GM12878 (cell line): Measurements from ENCODE around the gene MFSD6. TPM values are rescaled to one million over a fixed set of nuclear protein-coding genes. Genes with fewer than 3 reads are reported as not detected.

ENCODE experiments used
- ATAC-seq: fragments of 200-7000 bp; cut with Tn5 transposase; 3 replicates; pipeline ENCODE4 v1.9.1; 2020; ENCODE audit warnings: mild to moderate bottlenecking, moderate library complexity
- BruUV-seq: library from RNA; stranded (reverse); fragments of 400-500 nt; replicated peaks from 2 replicates; lab custom pipeline; 2021; lab: Mats Ljungman, UMichigan
- CTCF ChIA-PET: fragments of 300-600 bp; sonication (Branson Sonifier 250); formaldehyde crosslinking; extraction: SDS; loops from one replicate; lab custom pipeline; 2021; ENCODE audit warnings: inconsistent platforms; lab: Yijun Ruan, JAX
- POLR2A ChIA-PET: fragments of 350-600 bp; formaldehyde crosslinking; extraction: SDS; loops from one replicate; lab custom pipeline; 2021; ENCODE audit warnings: inconsistent platforms; lab: Charles Lee
- RAD21 ChIA-PET: fragments of 300-600 bp; sonication (Branson Sonifier 250); formaldehyde crosslinking; loops from one replicate; lab custom pipeline; 2023; ENCODE audit warnings: antibody characterized with exemption; ENCODE audit not compliant: unreplicated experiment; lab: Charles Lee
- SMC1A ChIA-PET: fragments of 300-600 bp; sonication (Branson Sonifier 250); formaldehyde crosslinking; loops from one replicate; lab custom pipeline; 2023; ENCODE audit not compliant: unreplicated experiment, uncharacterized antibody; lab: Charles Lee
- DNase-seq: peaks from one replicate; pipeline ENCODE4 v3.0.0-alpha.2; 2011; ENCODE audit warnings: low read depth, low spot score
- FAIRE-seq: peaks from 3 replicates; lab custom pipeline; 2011; peaks lifted over from hg19 to GRCh38; lab: Jason Lieb, UNC
- H2AFZ ChIP-seq: 2 replicates; pipeline ENCODE4 v1.6.0; 2011; ENCODE audit warnings: low read depth, low read length, control low read depth; ENCODE audit not compliant: control insufficient read depth
- H3K27ac ChIP-seq: 2 replicates; pipeline ENCODE4 v1.5.1; 2011; ENCODE audit warnings: control low read depth; ENCODE audit not compliant: control insufficient read depth, insufficient read depth
- H3K27me3 ChIP-seq, 2 experiments: replicated peaks in 1 of 2; 2 replicates each; pipeline versions ENCODE4 v1.6.0 to v1.6.1; 2011; ENCODE audit warnings: low read length in 1 of 2; ENCODE audit not compliant: control insufficient read depth in 2 of 2, insufficient read depth in 2 of 2
- H3K36me3 ChIP-seq, 2 experiments: 2 replicates each; pipeline ENCODE4 v1.5.1; 2011; ENCODE audit warnings: low read length in 1 of 2; ENCODE audit not compliant: control insufficient read depth in 2 of 2, insufficient read depth in 2 of 2
- H3K4me1 ChIP-seq: 2 replicates; pipeline ENCODE4 v1.6.1; 2011; ENCODE audit warnings: mild to moderate bottlenecking, low read length, moderate library complexity, mixed read lengths; ENCODE audit not compliant: control insufficient read depth, insufficient read depth
- H3K4me2 ChIP-seq: 2 replicates; pipeline ENCODE4 v1.6.0; 2011; ENCODE audit warnings: control low read depth; ENCODE audit not compliant: control insufficient read depth, insufficient read depth
- H3K4me3 ChIP-seq: fragments of 200-600 bp; sonication (generic); 2 replicates; pipeline ENCODE4 v1.5.1; 2016
- H3K79me2 ChIP-seq: 2 replicates; pipeline ENCODE4 v1.6.0; 2011; ENCODE audit warnings: low read length; ENCODE audit not compliant: control insufficient read depth, insufficient read depth
- H3K9ac ChIP-seq: 2 replicates; pipeline ENCODE4 v1.8.0; 2011; ENCODE audit warnings: low read length, control low read depth, mixed read lengths; ENCODE audit not compliant: control insufficient read depth, insufficient read depth
- H3K9me3 ChIP-seq: replicated peaks from 3 replicates; pipeline ENCODE4 v1.5.1; 2011; ENCODE audit warnings: mild to moderate bottlenecking, low read length; ENCODE audit not compliant: control insufficient read depth, insufficient read depth
- H4K20me1 ChIP-seq: 2 replicates; pipeline ENCODE4 v1.6.0; 2011; ENCODE audit not compliant: control insufficient read depth, insufficient read depth
- ATF3 ChIP-seq: IDR thresholded peaks from 2 replicates; pipeline ENCODE4 v1.6.1; 2011; ENCODE audit warnings: low read depth, mild to moderate bottlenecking, low read length, moderate library complexity, borderline replicate concordance; ENCODE audit errors: extremely low read depth
- BACH1 ChIP-seq: fragments of 450-650 bp; IDR thresholded peaks from 2 replicates; pipeline ENCODE4 v1.6.1; 2017; ENCODE audit warnings: mild to moderate bottlenecking, borderline replicate concordance
- ESRRA ChIP-seq: IDR thresholded peaks from 2 replicates; pipeline ENCODE4 v1.6.1; 2012; ENCODE audit warnings: mild to moderate bottlenecking, low read length, improper control_type of control experiment
- HDGF ChIP-seq: fragments of 450-650 bp; IDR thresholded peaks from 2 replicates; pipeline ENCODE4 v1.6.1; 2016; ENCODE audit warnings: antibody characterized with exemption
- MEF2B ChIP-seq: fragments of 450-650 bp; IDR thresholded peaks from 2 replicates; pipeline ENCODE4 v1.6.1; 2018; ENCODE audit warnings: mild to moderate bottlenecking, moderate library complexity; ENCODE audit not compliant: partially characterized antibody, poor library complexity, severe bottlenecking
- NFYB ChIP-seq: IDR thresholded peaks from 2 replicates; pipeline ENCODE4 v1.6.1; 2011; ENCODE audit warnings: low read depth, mild to moderate bottlenecking, low read length, improper control_type of control experiment, moderate library complexity; ENCODE audit not compliant: insufficient read depth
- RUNX3 ChIP-seq: IDR thresholded peaks from 2 replicates; pipeline ENCODE4 v1.6.1; 2012; ENCODE audit warnings: low read length, inconsistent platforms
- TCF7 ChIP-seq: IDR thresholded peaks from 2 replicates; pipeline ENCODE4 v1.6.1; 2014; ENCODE audit warnings: antibody characterized with exemption, borderline replicate concordance
- WGBS: methylation state at CpG from one replicate; pipeline ENCODE4 v1.1.6; 2016; ENCODE audit warnings: low lambda C conversion rate; ENCODE audit not compliant: insufficient replicate concordance, insufficient coverage; ENCODE audit errors: missing lambda C conversion rate; 5-methylcytosine and 5-hydroxymethylcytosine counted together
- in situ Hi-C: fragments of 300-500 bp; cut with MboI; formaldehyde crosslinking; loops from 9 replicates; pipeline ENCODE4 v1.14.3; 2018; ENCODE audit warnings: mixed read lengths
- intact Hi-C: fragments of 100-400 bp; cut with micrococcal nuclease; formaldehyde crosslinking; loops from one replicate; pipeline ENCODE4 v1.14.2; 2022; ENCODE audit not compliant: unreplicated experiment
- polyA plus RNA-seq, 11 experiments: library from polyadenylated mRNA; depleted of rRNA in 4 of 11; unstranded in 6 of 11; stranded (reverse) in 5 of 11; fragments of >200 nt; fragmentation: Nextera tagmentation in 4 of 11; fragmentation: Illumina TruSeq in 1 of 11; extraction: Ambion mirVana in 4 of 11; extraction: Trizol in 1 of 11; gene quantifications; 1 replicate in 1 of 11; 2 replicates in 10 of 11; pipeline versions ENCODE4 v1.2.1 to v1.2.3, GENCODE V29; 2011 to 2016; ENCODE audit warnings: inconsistent platforms in 2 of 11, missing spikeins in 2 of 11, low read depth in 1 of 11
- total RNA-seq, 4 experiments: library from RNA; depleted of rRNA in 3 of 4; stranded (reverse); fragments of >200 nt in 3 of 4; fragmentation: Illumina TruSeq in 1 of 4; extraction: Trizol in 1 of 4; gene quantifications; 2 replicates each; pipeline versions ENCODE4 v1.2.1 to v1.2.3, GENCODE V29; 2013 to 2021

Gene MFSD6
- total and polyA plus RNA-seq, 10 of the 15 experiments (the other 5 are each of a cell fraction or from before 2014, with no cell fraction given) = 6.7 to 42.6 (median 24.2) TPM

GRCh38 chr2:190432567-190433231 is 24.5 kb downstream of the MFSD6 start:
- Histone ChIP-seq H3K9me3 (no peaks in the 10 kb centered on the region), H4K20me1 (no peaks in the 10 kb centered on the region), H3K4me2 (peak overlapping the region; percentile 73), H3K27me3 (no peaks in the 10 kb centered on the region), H3K36me3 (peaks cover 2% of the 10 kb centered on the region in 2 experiments; a peak in 3 of 4 replicates), H3K79me2 (peaks cover 7% of the 10 kb centered on the region), H2AFZ (no peak overlapping the region), H3K4me3 (0 out of 2 replicates have a peak overlapping the region, but pooled peaks have one; percentile 66)
- in situ Hi-C loops = no loop called here
- intact Hi-C loops = no loop called here
- RAD21 ChIA-PET = interaction anchor here (0.6 to 1.7 kb wide), 12 partner anchors 9 to 247 kb away, joined by 3 to 8 read pairs (median 4); no protein-coding TSS in a partner anchor
- peak; percentile 63 for ATAC-seq
- no peak for TF ChIP-seq NFYB
- no peak for TF ChIP-seq TCF7
- TF ChIP-seq BACH1 = no peak
- peak; percentile 51 for TF ChIP-seq RUNX3
- TF ChIP-seq HDGF = no peak
- TF ChIP-seq ATF3 = no peak
- TF ChIP-seq ESRRA = no peak
- no peak for TF ChIP-seq MEF2B
- TF ChIP-seq, all 136 proteins: peak for 1
- Histone ChIP-seq H3K4me1 (peaks cover 24% of the 10 kb centered on the region), H3K27ac (peak overlapping the region; percentile 79), H3K9ac (no peak overlapping the region; the same call in 1 of the 2 replicates)
- POLR2A ChIA-PET = interaction anchor here (1.0 to 1.2 kb wide), 3 partner anchors 9 to 20 kb away, joined by 3 to 4 read pairs (median 3); no protein-coding TSS in a partner anchor
- BruUV-seq = no TSS peak
- SMC1A ChIA-PET = interaction anchor here (0.7 to 6.3 kb wide), 17 partner anchors 8 to 771 kb away, joined by 3 to 47 read pairs (median 3); partner anchors contain the start of gene ASNSD1
- DNase-seq (no peak), FAIRE-seq (no peak)
- CTCF ChIA-PET = interaction anchor here (0.7 to 1.3 kb wide), 8 partner anchors 8 to 247 kb away, joined by 3 to 5 read pairs (median 4); no protein-coding TSS in a partner anchor
- 20% methylated on average over 5 of the region's 5 CpGs for whole genome bisulfite sequencing
